ENCODE data around the gene KCNS1. TPM values are rescaled to one million over a fixed set of nuclear protein-coding genes. Genes with fewer than 3 reads are reported as not detected.

Gene KCNS1
- total RNA-seq, 1 experiment from 2014 or later: 10.7 TPM

DNA sequence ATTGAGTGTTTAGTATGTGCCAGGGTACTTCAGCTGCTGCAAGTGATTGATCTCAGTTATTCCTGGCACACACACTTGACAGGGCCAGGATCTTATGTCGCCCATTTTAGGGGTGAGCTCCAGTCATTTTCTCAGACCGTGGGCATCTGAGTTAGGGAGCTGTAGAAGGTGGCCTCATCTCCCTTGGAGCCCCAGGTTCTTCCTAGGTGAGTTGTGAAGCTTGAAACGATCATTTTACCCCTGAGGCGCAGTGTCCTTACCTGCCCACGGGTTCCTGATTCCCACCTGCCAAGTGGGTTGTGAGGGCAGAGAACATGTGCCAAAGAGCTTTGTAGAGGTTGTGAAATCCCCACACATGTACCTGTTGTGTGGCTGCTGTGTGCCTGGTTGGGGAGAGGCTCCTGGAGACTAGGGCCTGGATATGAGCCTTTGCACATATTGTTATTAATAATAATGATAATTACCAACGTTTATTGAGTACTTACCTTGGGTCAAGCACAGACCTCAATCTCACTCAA is 465 bp upstream of the KCNS1 start:
- Mint-ChIP-seq H3K36me3 (ENCODE audit: insufficient read depth, unreplicated experiment) (peaks cover 20% of the 10 kb centered on the region), H3K9me3 (ENCODE audit: low read depth, unreplicated experiment) (no peaks in the 10 kb centered on the region), H3K27ac (ENCODE audit: unreplicated experiment) (peak overlapping the region; percentile 21), H3K27me3 (ENCODE audit: unreplicated experiment) (no peaks in the 10 kb centered on the region), H3K4me1 (ENCODE audit: low read depth, unreplicated experiment) (peaks cover 48% of the 10 kb centered on the region), H3K4me3 (ENCODE audit: low read depth, unreplicated experiment) (peak overlapping the region; percentile 69)
- BruUV-seq (replicated peaks): no TSS peak
- no peak for DNase-seq
- TF ChIP-seq, protein P1, sequence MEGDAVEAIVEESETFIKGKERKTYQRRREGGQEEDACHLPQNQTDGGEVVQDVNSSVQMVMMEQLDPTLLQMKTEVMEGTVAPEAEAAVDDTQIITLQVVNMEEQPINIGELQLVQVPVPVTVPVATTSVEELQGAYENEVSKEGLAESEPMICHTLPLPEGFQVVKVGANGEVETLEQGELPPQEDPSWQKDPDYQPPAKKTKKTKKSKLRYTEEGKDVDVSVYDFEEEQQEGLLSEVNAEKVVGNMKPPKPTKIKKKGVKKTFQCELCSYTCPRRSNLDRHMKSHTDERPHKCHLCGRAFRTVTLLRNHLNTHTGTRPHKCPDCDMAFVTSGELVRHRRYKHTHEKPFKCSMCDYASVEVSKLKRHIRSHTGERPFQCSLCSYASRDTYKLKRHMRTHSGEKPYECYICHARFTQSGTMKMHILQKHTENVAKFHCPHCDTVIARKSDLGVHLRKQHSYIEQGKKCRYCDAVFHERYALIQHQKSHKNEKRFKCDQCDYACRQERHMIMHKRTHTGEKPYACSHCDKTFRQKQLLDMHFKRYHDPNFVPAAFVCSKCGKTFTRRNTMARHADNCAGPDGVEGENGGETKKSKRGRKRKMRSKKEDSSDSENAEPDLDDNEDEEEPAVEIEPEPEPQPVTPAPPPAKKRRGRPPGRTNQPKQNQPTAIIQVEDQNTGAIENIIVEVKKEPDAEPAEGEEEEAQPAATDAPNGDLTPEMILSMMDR (IDR thresholded peaks at IDR 0.05; ENCODE audit: unreplicated experiment): peak; percentile 17
- CTCF ChIA-PET: interaction anchor here (1.4 kb wide), 1 partner anchor 53 kb away, joined by 3 read pairs; no protein-coding TSS in a partner anchor
- intact Hi-C loops (cut with micrococcal nuclease; ENCODE audit: unreplicated experiment): loop anchor here (5.0 to 10.0 kb wide), 2 partner anchors 187 to 191 kb away; partner anchors contain the start of gene PABPC1L

DNA sequence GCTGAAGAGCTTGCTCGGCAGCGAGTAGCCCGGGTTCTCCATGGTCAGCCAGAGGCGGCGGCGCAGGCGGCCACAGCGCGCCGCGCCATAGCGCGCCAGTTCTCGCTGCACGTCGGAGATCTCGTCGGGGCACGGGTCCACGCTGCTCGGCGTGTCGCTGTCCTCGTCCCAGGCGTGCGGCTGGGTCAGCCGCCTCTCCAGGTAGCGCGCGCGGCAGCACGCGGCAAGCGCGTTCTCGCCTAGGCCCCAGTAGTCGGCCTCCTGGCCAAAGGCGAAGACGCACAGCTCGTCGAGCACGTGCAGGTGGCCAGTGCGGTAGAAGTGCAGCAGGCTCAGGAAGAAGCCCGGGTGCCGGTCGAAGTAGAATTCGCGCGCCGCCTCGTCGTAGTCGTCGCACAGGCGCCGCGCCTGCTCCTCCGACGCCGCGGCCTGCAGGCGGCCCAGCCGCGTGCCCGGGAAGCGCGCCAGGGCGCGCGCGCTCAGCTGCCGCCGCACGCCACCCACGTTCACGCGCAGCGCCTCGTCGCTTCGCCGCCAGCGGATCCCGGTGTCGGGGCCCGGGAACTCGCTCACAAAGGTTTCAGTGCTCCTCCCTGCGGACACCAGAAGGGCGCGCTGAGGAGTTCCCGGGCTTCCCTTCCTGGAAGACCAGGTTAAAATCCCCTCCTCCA is 2.7 kb downstream of the KCNS1 start:
- DNase-seq: no peak
- H3K9me3 Mint-ChIP-seq (ENCODE audit: low read depth, unreplicated experiment): no peaks in the 10 kb centered on the region
- intact Hi-C loops (cut with micrococcal nuclease; ENCODE audit: unreplicated experiment): no loop called here
- peaks cover 22% of the 10 kb centered on the region for H3K4me1 Mint-ChIP-seq (ENCODE audit: low read depth, unreplicated experiment)
- no peak overlapping the region for H3K4me3 Mint-ChIP-seq (ENCODE audit: low read depth, unreplicated experiment)
- H3K36me3 Mint-ChIP-seq (ENCODE audit: insufficient read depth, unreplicated experiment): peaks cover 15% of the 10 kb centered on the region
- H3K27me3 Mint-ChIP-seq (ENCODE audit: unreplicated experiment): no peaks in the 10 kb centered on the region
- H3K27ac Mint-ChIP-seq (ENCODE audit: unreplicated experiment): no peak overlapping the region
- no TSS peak for BruUV-seq (replicated peaks)
- CTCF ChIA-PET: interaction anchor here (3.1 to 4.0 kb wide), 2 partner anchors 54 to 87 kb away, joined by 32 to 70 read pairs; no protein-coding TSS in a partner anchor
- TF ChIP-seq, protein P1 (IDR thresholded peaks at IDR 0.05; ENCODE audit: unreplicated experiment): no peak

DNA sequence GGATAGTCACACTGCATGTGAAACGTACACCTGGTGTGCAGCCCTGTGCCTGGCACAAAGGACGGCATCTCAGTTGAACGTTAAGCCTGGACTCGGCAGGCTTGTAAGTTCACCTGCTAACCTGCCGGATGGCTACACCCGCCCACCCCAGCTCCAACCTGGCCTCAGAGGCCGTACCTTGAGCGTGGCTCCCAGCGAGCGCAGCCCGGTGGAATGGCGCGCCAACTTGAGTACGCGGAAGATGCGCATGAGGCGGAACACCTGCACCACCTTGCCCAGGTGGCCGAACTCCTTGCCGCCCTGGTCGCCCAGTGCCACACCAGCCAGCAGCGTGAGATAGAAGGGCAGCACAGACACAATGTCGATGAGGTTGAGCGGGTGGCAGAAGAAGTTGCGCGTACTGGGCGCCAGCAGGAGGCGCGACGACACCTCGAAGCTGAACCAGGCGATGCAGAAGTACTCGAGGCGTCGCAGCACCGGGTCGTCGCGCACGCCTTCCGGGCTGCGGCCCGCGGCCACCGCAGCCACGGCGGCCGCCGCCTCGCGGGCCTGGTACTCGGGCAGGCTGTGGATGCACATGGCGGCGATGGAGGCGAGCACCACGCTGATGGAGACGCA is 3.3 kb downstream of the KCNS1 start:
- TF ChIP-seq, protein P1 (IDR thresholded peaks at IDR 0.05; ENCODE audit: unreplicated experiment): no peak
- H3K36me3 Mint-ChIP-seq (ENCODE audit: insufficient read depth, unreplicated experiment): peaks cover 15% of the 10 kb centered on the region
- H3K9me3 Mint-ChIP-seq (ENCODE audit: low read depth, unreplicated experiment): no peaks in the 10 kb centered on the region
- no peak overlapping the region for H3K27ac Mint-ChIP-seq (ENCODE audit: unreplicated experiment)
- DNase-seq: no peak
- H3K27me3 Mint-ChIP-seq (ENCODE audit: unreplicated experiment): no peaks in the 10 kb centered on the region
- no peak overlapping the region for H3K4me3 Mint-ChIP-seq (ENCODE audit: low read depth, unreplicated experiment)
- CTCF ChIA-PET: interaction anchor here (1.5 to 4.0 kb wide), 6 partner anchors 15 to 193 kb away, joined by 3 to 70 read pairs (median 19); no protein-coding TSS in a partner anchor
- intact Hi-C loops (cut with micrococcal nuclease; ENCODE audit: unreplicated experiment): no loop called here
- BruUV-seq (replicated peaks): no TSS peak
- H3K4me1 Mint-ChIP-seq (ENCODE audit: low read depth, unreplicated experiment): peaks cover 16% of the 10 kb centered on the region

DNA sequence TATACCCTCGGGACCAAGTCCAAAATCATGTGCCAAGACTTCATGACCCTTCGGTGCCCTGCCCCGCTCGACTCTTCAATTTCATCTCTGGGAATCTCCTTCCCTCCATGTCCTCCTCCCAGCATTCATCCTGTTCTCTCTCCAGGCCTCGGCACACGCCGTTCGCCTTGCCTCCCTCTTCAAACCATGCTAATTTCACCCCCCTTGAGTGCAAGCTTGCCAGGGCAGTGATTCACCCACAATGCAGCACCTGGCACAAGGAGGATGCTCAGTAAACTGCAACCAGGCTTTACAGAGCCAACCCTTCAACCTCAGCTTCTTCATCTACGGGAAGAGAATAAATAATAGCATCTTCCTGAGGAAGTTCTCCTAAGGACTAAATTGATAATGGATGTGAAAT is 4.1 kb downstream of the KCNS1 start:
- H3K4me1 Mint-ChIP-seq (ENCODE audit: low read depth, unreplicated experiment): peaks cover 16% of the 10 kb centered on the region
- H3K9me3 Mint-ChIP-seq (ENCODE audit: low read depth, unreplicated experiment): no peaks in the 10 kb centered on the region
- no peak for DNase-seq
- H3K27me3 Mint-ChIP-seq (ENCODE audit: unreplicated experiment): no peaks in the 10 kb centered on the region
- no peak overlapping the region for H3K27ac Mint-ChIP-seq (ENCODE audit: unreplicated experiment)
- TF ChIP-seq, protein P1 (IDR thresholded peaks at IDR 0.05; ENCODE audit: unreplicated experiment): no peak
- CTCF ChIA-PET: interaction anchor here (0.9 to 4.0 kb wide), 15 partner anchors 8 to 197 kb away, joined by 3 to 70 read pairs (median 12); partner anchors contain the start of gene WFDC12
- H3K4me3 Mint-ChIP-seq (ENCODE audit: low read depth, unreplicated experiment): no peak overlapping the region
- no TSS peak for BruUV-seq (replicated peaks)
- intact Hi-C loops (cut with micrococcal nuclease; ENCODE audit: unreplicated experiment): no loop called here
- H3K36me3 Mint-ChIP-seq (ENCODE audit: insufficient read depth, unreplicated experiment): peaks cover 15% of the 10 kb centered on the region
